Common myeloid progenitor, CD34-positive (primary cell): ENCODE measurements around the gene TICRR.

Source experiments
- CTCF ChIA-PET: fragments of 350-600 bp; sonication (Branson Sonifier 250); formaldehyde crosslinking; loops from one replicate; lab custom pipeline; 2021; ENCODE audit warnings: antibody characterized with exemption; lab: Charles Lee
- POLR2A ChIA-PET: fragments of 350-600 bp; sonication (Branson Sonifier 250); formaldehyde crosslinking; loops from one replicate; lab custom pipeline; 2021; ENCODE audit warnings: antibody characterized with exemption; lab: Charles Lee
- DNase-seq, 3 donors: peaks; one replicate each; pipeline versions ENCODE4 v3.0.0 to v3.0.0-alpha.2; 2013
- H3K27ac ChIP-seq, 2 experiments: 1 replicate in 1 of 2; 2 replicates in 1 of 2; pipeline ENCODE4 v1.7.0; 2013; ENCODE audit warnings: inconsistent platforms in 2 of 2, low read length in 2 of 2, mild to moderate bottlenecking in 2 of 2, low read depth in 1 of 2, moderate library complexity in 1 of 2; ENCODE audit not compliant: severe bottlenecking in 2 of 2, insufficient read depth in 1 of 2, poor library complexity in 1 of 2
- H3K27me3 ChIP-seq, 5 experiments: replicated peaks in 2 of 5; 1 replicate in 3 of 5; 2 replicates in 2 of 5; pipeline versions ENCODE4 v1.6.1 to v1.7.0; 2013; ENCODE audit warnings: low read length in 4 of 5, mild to moderate bottlenecking in 2 of 5, moderate library complexity in 2 of 5, inconsistent platforms in 1 of 5; ENCODE audit not compliant: insufficient read depth in 5 of 5, control insufficient read depth in 4 of 5
- H3K36me3 ChIP-seq, 4 experiments: 1 replicate in 2 of 4; 2 replicates in 2 of 4; pipeline versions ENCODE4 v1.6.1 to v1.7.0; 2013; ENCODE audit warnings: low read length in 3 of 4, control low read depth in 1 of 4, mild to moderate bottlenecking in 1 of 4; ENCODE audit not compliant: control insufficient read depth in 4 of 4, insufficient read depth in 4 of 4
- H3K4me1 ChIP-seq, 4 experiments: 1 replicate in 3 of 4; 2 replicates in 1 of 4; pipeline versions ENCODE4 v1.6.1 to v1.7.1; 2013; ENCODE audit warnings: low read length in 3 of 4, mild to moderate bottlenecking in 3 of 4, control low read depth in 1 of 4, inconsistent platforms in 1 of 4, moderate library complexity in 1 of 4; ENCODE audit not compliant: control insufficient read depth in 4 of 4, insufficient read depth in 4 of 4; ENCODE audit errors: control extremely low read depth in 1 of 4
- H3K4me3 ChIP-seq, 7 experiments: 1 replicate in 4 of 7; 2 replicates in 3 of 7; pipeline versions ENCODE4 v1.5.1 to v1.7.0; 2013; ENCODE audit warnings: mild to moderate bottlenecking in 7 of 7, low read length in 6 of 7, moderate library complexity in 6 of 7, inconsistent platforms in 2 of 7, low read depth in 2 of 7, control low read depth in 1 of 7; ENCODE audit not compliant: insufficient read depth in 4 of 7, control insufficient read depth in 1 of 7; ENCODE audit errors: extremely low read depth in 1 of 7
- H3K9me3 ChIP-seq, 5 experiments: 1 replicate in 4 of 5; 2 replicates in 1 of 5; pipeline versions ENCODE4 v1.6.1 to v1.7.1; 2013; ENCODE audit warnings: low read length in 4 of 5, mild to moderate bottlenecking in 2 of 5, inconsistent platforms in 1 of 5, low read depth in 1 of 5, moderate library complexity in 1 of 5; ENCODE audit not compliant: control insufficient read depth in 4 of 5, insufficient read depth in 2 of 5; ENCODE audit errors: control extremely low read depth in 1 of 5
- WGBS: methylation state at CpG from one replicate; pipeline ENCODE4 v1.1.5; 2013; ENCODE audit not compliant: insufficient coverage; 5-methylcytosine and 5-hydroxymethylcytosine counted together

Gene TICRR

DNA sequence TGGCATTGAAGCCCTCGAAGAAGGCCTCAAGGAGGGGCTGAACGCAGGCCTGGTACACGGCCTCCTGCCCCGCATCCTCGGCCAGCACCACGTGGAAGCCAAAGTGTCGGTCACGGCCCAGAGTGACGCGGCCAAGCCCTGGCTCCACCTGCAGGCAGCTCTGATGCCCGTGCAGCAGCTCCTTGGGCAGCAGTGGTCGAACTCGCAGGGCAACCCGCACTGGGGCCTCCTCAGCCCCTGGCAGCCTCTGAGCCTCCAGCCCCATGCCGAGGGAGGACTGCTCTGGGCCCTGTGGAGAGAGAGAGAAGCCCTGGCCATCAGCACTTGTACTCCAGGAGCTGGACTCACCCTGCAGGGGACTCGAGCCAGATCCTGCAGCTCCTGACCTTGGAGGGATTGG, 77.4 kb downstream of the TICRR start:
- ChIA-PET POLR2A (no interaction called here), CTCF (no interaction called here)
- Histone ChIP-seq H3K36me3 (peaks cover 0 to 24% (median 5%) of the 10 kb centered on the region in 4 experiments), H3K9me3 (no peaks in the 10 kb centered on the region), H3K27ac (no peak overlapping the region), H3K27me3 (peaks cover 0 to 4% (median 0%) of the 10 kb centered on the region in 5 experiments), H3K4me3 (no peak overlapping the region), H3K4me1 (peaks cover 4 to 22% (median 17%) of the 10 kb centered on the region in 4 experiments)
- DNase-seq = no peak
- 98% methylated on average over 12 of the region's 16 CpGs for WGBS

DNA sequence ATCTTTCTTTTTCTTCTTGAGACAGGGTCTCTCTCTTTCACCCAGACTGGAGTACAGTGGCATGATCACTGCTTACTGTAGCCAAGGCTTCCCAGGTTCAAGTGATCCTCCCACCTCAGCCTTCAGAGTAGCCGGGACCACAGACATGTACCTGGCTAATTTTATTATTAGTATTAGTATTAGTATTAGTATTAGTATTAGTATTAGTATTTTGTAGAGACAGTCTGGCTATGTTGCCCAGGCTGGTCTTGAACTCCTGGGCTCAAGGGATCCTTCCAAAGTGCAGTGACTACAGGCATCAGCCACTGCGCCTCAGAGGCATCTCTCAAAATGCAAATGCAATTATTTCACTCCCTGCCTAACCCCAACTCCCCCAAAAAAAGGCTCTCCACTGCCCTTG, 78.3 kb downstream of the TICRR start:
- WGBS = no CpG with 5 or more reads among the region's 2 CpGs
- H3K36me3 ChIP-seq = peaks cover 0 to 17% (median 4%) of the 10 kb centered on the region in 4 experiments
- H3K27ac ChIP-seq = no peak overlapping the region
- peaks cover 4 to 22% (median 17%) of the 10 kb centered on the region in 4 experiments for H3K4me1 ChIP-seq
- peaks cover 0 to 4% (median 0%) of the 10 kb centered on the region in 5 experiments for H3K27me3 ChIP-seq
- no peak for DNase-seq
- ChIA-PET POLR2A (no interaction called here), CTCF (no interaction called here)
- H3K9me3 ChIP-seq = no peaks in the 10 kb centered on the region
- H3K4me3 ChIP-seq = no peak overlapping the region

DNA sequence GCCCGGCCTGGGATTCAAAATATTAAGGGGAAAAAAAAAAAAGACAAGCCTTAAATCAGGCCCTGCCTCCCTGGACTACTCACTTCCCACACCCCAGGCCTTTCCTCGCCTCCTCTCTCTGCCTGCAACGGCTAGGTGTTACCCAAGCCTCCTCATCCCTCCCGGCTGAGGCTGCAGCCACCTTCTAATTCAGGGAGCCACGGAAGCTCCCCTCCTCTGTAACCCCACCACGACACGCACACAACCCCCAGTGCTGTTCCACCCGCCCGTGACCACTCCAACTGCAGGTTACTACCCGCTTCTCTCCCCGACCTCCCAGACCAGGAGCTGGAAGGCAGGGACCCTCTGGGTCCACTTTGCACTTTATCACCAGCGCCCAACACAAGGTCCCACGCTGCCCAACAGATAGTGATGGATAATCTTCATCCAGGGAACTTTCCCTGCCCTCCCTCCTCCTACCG, 79.1 kb downstream of the TICRR start:
- POLR2A ChIA-PET = interaction anchor here (0.6 to 0.8 kb wide), 2 partner anchors 11 to 747 kb away, joined by 3 read pairs; no protein-coding TSS in a partner anchor
- Histone ChIP-seq H3K4me1 (peaks cover 4 to 22% (median 17%) of the 10 kb centered on the region in 4 experiments), H3K4me3 (peak overlapping the region in 6 of 7 experiments; percentile 71 to 91 (median 82)), H3K9me3 (no peaks in the 10 kb centered on the region), H3K36me3 (peaks cover 0 to 10% (median 4%) of the 10 kb centered on the region in 4 experiments), H3K27ac (peak overlapping the region in 1 of 2 experiments; percentile 25), H3K27me3 (peaks cover 0 to 4% (median 0%) of the 10 kb centered on the region in 5 experiments)
- 33% methylated on average over 9 of the region's 14 CpGs for WGBS
- DNase-seq = no peak
- CTCF ChIA-PET = interaction anchor here (1.1 kb wide), 1 partner anchor 10 kb away, joined by 3 read pairs; no protein-coding TSS in a partner anchor

DNA sequence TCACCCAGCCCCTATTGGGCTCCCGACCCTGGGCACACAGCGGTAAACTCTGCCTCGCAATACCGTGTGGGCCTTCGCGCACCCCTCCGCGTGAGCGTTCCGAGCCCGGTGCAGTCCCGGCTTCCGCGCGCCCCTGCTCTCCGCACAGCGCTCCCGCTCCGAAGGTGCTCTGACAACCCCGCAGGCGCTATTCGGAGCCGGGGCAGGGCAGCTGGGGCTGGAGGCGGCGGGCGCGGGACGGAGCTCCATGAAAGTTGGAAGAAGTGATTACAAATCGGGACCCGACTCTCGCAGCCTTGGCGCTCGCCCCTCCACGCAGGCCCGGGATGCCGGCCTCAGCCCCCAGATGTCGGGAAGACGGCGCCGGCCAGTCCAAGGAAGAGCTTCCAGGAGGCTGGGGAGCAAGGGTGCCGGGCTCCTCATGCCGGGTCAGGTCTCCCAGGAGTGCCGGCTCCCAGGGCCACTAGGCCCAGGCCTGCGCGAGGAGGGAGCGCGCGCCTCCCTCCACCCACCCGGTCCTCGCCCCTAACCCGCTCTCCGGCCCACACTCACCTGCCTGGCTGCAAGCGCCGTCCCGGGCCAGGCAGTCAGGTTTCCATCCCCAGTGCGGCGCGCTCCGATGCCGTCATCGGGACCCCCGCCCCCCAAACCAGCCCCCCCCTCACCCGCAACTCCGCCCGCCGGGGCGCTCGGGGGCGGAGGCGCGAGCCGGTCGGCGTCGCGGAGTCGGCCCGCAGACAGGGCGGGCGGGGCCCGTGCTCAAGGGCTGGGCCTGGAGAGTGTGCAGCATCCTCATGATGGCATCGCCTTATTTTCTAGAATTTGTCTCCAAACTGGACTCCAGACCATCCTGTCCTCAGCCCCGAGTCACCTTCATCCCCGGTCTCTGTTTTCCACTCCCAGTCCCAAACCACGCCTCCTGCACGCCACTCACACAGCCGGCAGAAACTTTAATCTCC, 79.9 kb downstream of the TICRR start, which contains the start of gene KIF7:
Gene KIF7, minus strand, starts transcription at position 621 of the 959 bp plus-strand sequence. CDS start 2,537 bp downstream, outside the sequence.
- peaks cover 4 to 22% (median 17%) of the 10 kb centered on the region in 4 experiments for H3K4me1 ChIP-seq
- ChIA-PET POLR2A (interaction anchor here (0.6 to 0.8 kb wide), 3 partner anchors 10 to 746 kb away, joined by 3 read pairs; no protein-coding TSS in a partner anchor), CTCF (interaction anchor here (1.1 kb wide), 1 partner anchor 9 kb away, joined by 3 read pairs; no protein-coding TSS in a partner anchor)
- peaks cover 0 to 8% (median 3%) of the 10 kb centered on the region in 4 experiments for H3K36me3 ChIP-seq
- H3K4me3 ChIP-seq = peak within 1 kb of the TSS; percentile 63 to 91 (median 81)
- H3K27ac ChIP-seq = peak within 1 kb of the TSS in 1 of 2 experiments; percentile 25
- WGBS = under 1% methylated on average over 71 of the region's 87 CpGs
- H3K27me3 ChIP-seq = peaks cover 0 to 4% (median 0%) of the 10 kb centered on the region in 5 experiments
- no peaks in the 10 kb centered on the region for H3K9me3 ChIP-seq
- peak; percentile 65 to 87 (median 78) for DNase-seq

DNA sequence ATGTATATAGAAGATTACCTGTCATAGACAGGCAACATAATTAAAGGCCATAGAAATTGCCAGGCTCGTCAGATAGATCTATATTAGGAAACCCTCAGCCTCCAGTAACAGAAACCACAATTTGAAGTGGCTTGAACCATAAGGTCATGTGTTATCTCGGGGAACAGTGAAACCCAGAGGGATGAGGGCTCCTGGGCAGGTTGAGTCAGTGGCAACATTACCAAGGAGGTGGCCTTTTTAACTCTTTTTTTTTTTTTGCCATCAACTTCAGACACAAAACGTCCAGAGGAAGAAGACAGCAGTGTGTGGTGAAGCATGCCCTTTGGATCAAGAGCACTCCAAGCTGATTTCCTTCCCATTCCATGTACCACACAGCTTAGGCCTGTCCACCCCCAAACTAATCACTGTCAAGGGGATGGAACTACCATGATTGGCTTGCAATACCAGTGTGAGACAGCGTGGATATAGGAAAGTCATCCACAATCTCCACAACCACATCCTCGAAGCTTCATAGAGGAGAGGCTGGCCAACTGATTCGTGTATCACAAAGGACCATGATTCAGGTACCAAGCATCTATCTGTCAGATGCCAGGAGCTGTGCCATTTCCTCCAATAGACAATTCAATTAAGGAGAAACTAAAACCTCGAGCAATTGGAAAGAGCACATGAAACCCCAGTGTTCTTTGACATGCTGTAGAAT, 81.0 kb downstream of the TICRR start:
- Histone ChIP-seq H3K36me3 (peaks cover 0 to 8% (median 3%) of the 10 kb centered on the region in 4 experiments), H3K4me1 (peaks cover 4 to 22% (median 17%) of the 10 kb centered on the region in 4 experiments), H3K27ac (no peak overlapping the region), H3K27me3 (peaks cover 0 to 6% (median 0%) of the 10 kb centered on the region in 5 experiments), H3K4me3 (peak overlapping the region in 1 of 7 experiments; percentile 91), H3K9me3 (no peaks in the 10 kb centered on the region)
- peak in 2 of 3 donors; percentile 44 to 64 for DNase-seq
- CTCF ChIA-PET = interaction anchor here (7.3 kb wide), 1 partner anchor 17 kb away, joined by 46 read pairs; no protein-coding TSS in a partner anchor
- POLR2A ChIA-PET = no interaction called here
- 69% methylated on average over 5 of the region's 7 CpGs for WGBS

DNA sequence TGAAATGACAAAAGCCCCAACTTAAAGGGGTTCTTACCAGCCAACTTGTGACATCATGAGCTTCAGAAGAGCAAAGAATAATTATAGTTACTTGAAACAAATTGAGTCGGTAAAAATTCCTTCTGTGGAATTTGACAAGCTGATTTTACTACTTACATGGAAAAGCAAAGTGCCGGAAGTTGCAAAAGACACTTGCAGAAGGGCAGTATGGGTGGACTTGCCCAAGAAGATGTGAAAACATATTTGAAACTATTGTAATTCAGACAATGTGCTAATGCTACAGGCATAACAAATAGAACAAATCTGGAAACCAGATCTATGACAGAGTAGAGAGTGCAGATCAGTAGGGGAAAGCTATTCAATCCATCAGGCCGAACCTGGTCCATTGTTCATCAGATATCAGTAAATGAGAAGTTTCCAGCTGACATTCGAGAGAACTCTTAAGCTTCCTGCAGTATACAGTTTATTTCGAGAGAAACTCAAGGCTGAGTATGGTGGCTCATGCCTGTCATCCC, 82.5 kb downstream of the TICRR start:
- H3K4me1 ChIP-seq = peaks cover 4 to 29% (median 21%) of the 10 kb centered on the region in 4 experiments
- ChIA-PET CTCF (interaction anchor here (0.8 to 7.3 kb wide), 3 partner anchors 10 to 16 kb away, joined by 3 to 46 read pairs (median 10); no protein-coding TSS in a partner anchor), POLR2A (no interaction called here)
- H3K4me3 ChIP-seq = no peak overlapping the region
- DNase-seq = no peak
- no peak overlapping the region for H3K27ac ChIP-seq
- no peaks in the 10 kb centered on the region for H3K36me3 ChIP-seq
- peaks cover 0 to 6% (median 0%) of the 10 kb centered on the region in 5 experiments for H3K27me3 ChIP-seq
- H3K9me3 ChIP-seq = no peaks in the 10 kb centered on the region
- 100% methylated on average over 5 of the region's 5 CpGs for WGBS
